Lung (tissue), 12 donors: ENCODE measurements around the gene SMC3. TPM values are rescaled to one million over a fixed set of nuclear protein-coding genes. Genes with fewer than 3 reads are reported as not detected.
A peak's percentile ranks its signal among the peaks of the same experiment; 100 is the strongest.

Experiments
- ATAC-seq: fragments of 200-7000 bp; cut with Tn5 transposase; one replicate; pipeline ENCODE4 v1.9.1; 2020; ENCODE audit warnings: moderate number of reproducible peaks; ENCODE audit not compliant: insufficient read depth, low FRiP score
- DNase-seq, 3 donors: peaks; one replicate each; pipeline ENCODE4 v3.0.0-alpha.2; 2013 to 2017
- H3K27ac ChIP-seq, 2 donors: one replicate each; pipeline ENCODE4 v1.5.1; 2013; ENCODE audit warnings: mild to moderate bottlenecking in 2 of 2, moderate library complexity in 2 of 2, control low read depth in 1 of 2, inconsistent platforms in 1 of 2, low read depth in 1 of 2, low read length in 1 of 2
- H3K27me3 ChIP-seq, 3 donors: one replicate each; pipeline ENCODE4 v1.5.1; 2013; ENCODE audit warnings: low read length in 2 of 3; ENCODE audit not compliant: control insufficient read depth in 3 of 3, insufficient read depth in 3 of 3
- H3K36me3 ChIP-seq, 4 donors: one replicate each; pipeline ENCODE4 v1.5.1; 2013; ENCODE audit warnings: low read length in 4 of 4, mild to moderate bottlenecking in 1 of 4, moderate library complexity in 1 of 4; ENCODE audit not compliant: control insufficient read depth in 4 of 4, insufficient read depth in 4 of 4
- H3K4me1 ChIP-seq, 5 donors: one replicate each; pipeline ENCODE4 v1.5.1; 2013; ENCODE audit warnings: low read length in 5 of 5, mild to moderate bottlenecking in 2 of 5, moderate library complexity in 1 of 5; ENCODE audit not compliant: control insufficient read depth in 5 of 5, insufficient read depth in 5 of 5
- H3K4me3 ChIP-seq: one replicate; pipeline ENCODE4 v1.5.1; 2013; ENCODE audit warnings: mild to moderate bottlenecking, control low read depth, moderate library complexity
- H3K9ac ChIP-seq, 2 donors: one replicate each; pipeline ENCODE4 v1.5.1; 2013; ENCODE audit warnings: low read length in 2 of 2, control low read depth in 1 of 2; ENCODE audit not compliant: insufficient read depth in 1 of 2
- H3K9me3 ChIP-seq, 4 donors: one replicate each; pipeline ENCODE4 v1.5.1; 2013; ENCODE audit warnings: low read length in 3 of 4, mild to moderate bottlenecking in 1 of 4, moderate library complexity in 1 of 4; ENCODE audit not compliant: control insufficient read depth in 4 of 4, insufficient read depth in 3 of 4
- WGBS, 2 donors: extraction: QIAGEN DNeasy Blood & Tissue Kit; methylation state at CpG; one replicate each; pipeline ENCODE4 v1.1.7; 2013; 5-methylcytosine and 5-hydroxymethylcytosine counted together
- polyA plus RNA-seq, 2 donors: library from polyadenylated mRNA; stranded (reverse); fragments of 200-250 nt; gene quantifications; one replicate each; pipeline ENCODE4 v1.2.1, GENCODE V29; 2013
- total RNA-seq, 2 donors: library from RNA; depleted of rRNA in 1 of 2; stranded (reverse); fragments of >200 nt in 1 of 2; gene quantifications; one replicate each; pipeline ENCODE4 v1.2.1, GENCODE V29; 2014 to 2021
- TF ChIP-seq, protein P1 (sequence below): IDR thresholded peaks from 2 replicates; pipeline ENCODE4 v1.5.1; 2012; ENCODE audit warnings: mild to moderate bottlenecking; ENCODE audit errors: control extremely low read depth, extremely low read depth
- donor health status: control.
- donor health status: control.
- donor health status: Bipolar disorder and iron deficiency.
- donor health status: healthy.
- donor health status: DM: yes; HTN: yes; CAD: no.

SMC3 gene
- total and polyA plus RNA-seq, 4 donors = 11.9 to 41.3 (median 20.2) TPM

- ATAC-seq = no peak
- Histone ChIP-seq H3K4me1 (peaks cover 0 to 10% (median 0%) of the 10 kb centered on the region in 5 donors), H3K4me3 (no peak overlapping the region), H3K27me3 (peaks cover 0 to 27% (median 8%) of the 10 kb centered on the region in 3 donors), H3K9ac (no peak overlapping the region), H3K9me3 (no peaks in the 10 kb centered on the region), H3K36me3 (no peaks in the 10 kb centered on the region), H3K27ac (no peak overlapping the region)
- TF ChIP-seq, protein P1, sequence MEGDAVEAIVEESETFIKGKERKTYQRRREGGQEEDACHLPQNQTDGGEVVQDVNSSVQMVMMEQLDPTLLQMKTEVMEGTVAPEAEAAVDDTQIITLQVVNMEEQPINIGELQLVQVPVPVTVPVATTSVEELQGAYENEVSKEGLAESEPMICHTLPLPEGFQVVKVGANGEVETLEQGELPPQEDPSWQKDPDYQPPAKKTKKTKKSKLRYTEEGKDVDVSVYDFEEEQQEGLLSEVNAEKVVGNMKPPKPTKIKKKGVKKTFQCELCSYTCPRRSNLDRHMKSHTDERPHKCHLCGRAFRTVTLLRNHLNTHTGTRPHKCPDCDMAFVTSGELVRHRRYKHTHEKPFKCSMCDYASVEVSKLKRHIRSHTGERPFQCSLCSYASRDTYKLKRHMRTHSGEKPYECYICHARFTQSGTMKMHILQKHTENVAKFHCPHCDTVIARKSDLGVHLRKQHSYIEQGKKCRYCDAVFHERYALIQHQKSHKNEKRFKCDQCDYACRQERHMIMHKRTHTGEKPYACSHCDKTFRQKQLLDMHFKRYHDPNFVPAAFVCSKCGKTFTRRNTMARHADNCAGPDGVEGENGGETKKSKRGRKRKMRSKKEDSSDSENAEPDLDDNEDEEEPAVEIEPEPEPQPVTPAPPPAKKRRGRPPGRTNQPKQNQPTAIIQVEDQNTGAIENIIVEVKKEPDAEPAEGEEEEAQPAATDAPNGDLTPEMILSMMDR = no peak
- WGBS, 2 donors = 85 to 88% methylated on average over 5 of the region's 5 CpGs
- DNase-seq = no peak
These were observed 18.3 kb upstream of the SMC3 start for GRCh38 chr10:110549211-110549610.

- Histone ChIP-seq H3K4me3 (no peak overlapping the region), H3K4me1 (no peaks in the 10 kb centered on the region), H3K36me3 (no peaks in the 10 kb centered on the region), H3K9ac (no peak overlapping the region), H3K27ac (no peak overlapping the region), H3K27me3 (peaks cover 0 to 22% (median 5%) of the 10 kb centered on the region in 3 donors), H3K9me3 (no peaks in the 10 kb centered on the region)
- DNase-seq = no peak
- TF ChIP-seq, protein P1 = no peak
- no peak for ATAC-seq
- WGBS, 2 donors = 43 to 86% methylated on average over 2 of the region's 2 CpGs
These were observed 13.6 kb upstream of the SMC3 start for GRCh38 chr10:110553905-110554304.

DNA sequence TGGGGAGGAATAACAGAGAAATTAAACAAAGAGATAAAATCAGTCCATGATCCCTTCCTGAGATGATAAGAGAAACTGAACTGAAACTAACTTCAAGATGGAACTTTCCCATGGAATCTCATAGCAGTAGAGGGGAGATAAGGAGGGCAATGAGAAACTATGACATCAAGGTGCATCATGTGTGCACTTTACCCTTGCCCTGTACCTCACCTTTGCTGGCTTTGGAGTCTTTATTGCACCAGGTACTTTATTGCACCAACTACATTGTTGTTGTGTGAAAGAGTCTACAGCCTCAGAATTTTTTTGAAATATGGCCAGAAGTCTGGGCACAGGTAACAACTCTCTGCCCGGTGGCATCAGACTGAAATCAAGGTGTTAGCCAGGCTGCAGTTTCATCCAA, 11.2 kb upstream of the SMC3 start:
- H3K4me3 ChIP-seq = no peak overlapping the region
- H3K36me3 ChIP-seq = no peaks in the 10 kb centered on the region
- peaks cover 0 to 9% (median 0%) of the 10 kb centered on the region in 3 donors for H3K27me3 ChIP-seq
- H3K4me1 ChIP-seq = no peaks in the 10 kb centered on the region
- H3K27ac ChIP-seq = no peak overlapping the region
- 96 to 100% methylated on average over 1 of the region's 1 CpG for WGBS, 2 donors
- DNase-seq = no peak
- no peak for ATAC-seq
- H3K9me3 ChIP-seq = no peaks in the 10 kb centered on the region
- TF ChIP-seq, protein P1 = no peak
- H3K9ac ChIP-seq = no peak overlapping the region

GRCh38 chr10:110556969-110557601, 10.4 kb upstream of the SMC3 start:
- Histone ChIP-seq H3K27me3 (peaks cover 0 to 2% (median 0%) of the 10 kb centered on the region in 3 donors), H3K36me3 (no peaks in the 10 kb centered on the region), H3K9me3 (no peaks in the 10 kb centered on the region), H3K4me1 (no peaks in the 10 kb centered on the region), H3K9ac (no peak overlapping the region), H3K27ac (no peak overlapping the region), H3K4me3 (no peak overlapping the region)
- TF ChIP-seq, protein P1 = peak; percentile 55
- WGBS, 2 donors = 48 to 59% methylated on average over 9 of the region's 9 CpGs
- ATAC-seq (peak; percentile 62), DNase-seq (peak; percentile 29 to 49 (median 36))
